22Rv1 (cell line): ENCODE measurements around the gene POU2F2.

ENCODE experiments used
- H3K27ac ChIP-seq: fragments of 450-650 bp; 2 replicates; pipeline ENCODE4 v1.5.1; 2017
- ZFX ChIP-seq: fragments of 450-650 bp; IDR thresholded peaks from 2 replicates; pipeline ENCODE4 v1.6.1; 2017; ENCODE audit warnings: antibody characterized with exemption, borderline replicate concordance
- TF ChIP-seq, protein P1 (sequence below): fragments of 450-650 bp; IDR thresholded peaks from 2 replicates; pipeline ENCODE4 v1.5.1; 2017; ENCODE audit warnings: mild to moderate bottlenecking

Gene POU2F2

GRCh38 chr19:42132030-42132628 is at the start of gene POU2F2:
TSS of gene POU2F2 (minus strand) at chr19:42132446. CDS start at chr19:42132411, 35 bp downstream.
- no peak within 1 kb of the TSS for H3K27ac ChIP-seq

GRCh38 chr19:42178791-42179674 is 46.8 kb upstream of the POU2F2 start:
- no peak for TF ChIP-seq ZFX
- TF ChIP-seq, protein P1, sequence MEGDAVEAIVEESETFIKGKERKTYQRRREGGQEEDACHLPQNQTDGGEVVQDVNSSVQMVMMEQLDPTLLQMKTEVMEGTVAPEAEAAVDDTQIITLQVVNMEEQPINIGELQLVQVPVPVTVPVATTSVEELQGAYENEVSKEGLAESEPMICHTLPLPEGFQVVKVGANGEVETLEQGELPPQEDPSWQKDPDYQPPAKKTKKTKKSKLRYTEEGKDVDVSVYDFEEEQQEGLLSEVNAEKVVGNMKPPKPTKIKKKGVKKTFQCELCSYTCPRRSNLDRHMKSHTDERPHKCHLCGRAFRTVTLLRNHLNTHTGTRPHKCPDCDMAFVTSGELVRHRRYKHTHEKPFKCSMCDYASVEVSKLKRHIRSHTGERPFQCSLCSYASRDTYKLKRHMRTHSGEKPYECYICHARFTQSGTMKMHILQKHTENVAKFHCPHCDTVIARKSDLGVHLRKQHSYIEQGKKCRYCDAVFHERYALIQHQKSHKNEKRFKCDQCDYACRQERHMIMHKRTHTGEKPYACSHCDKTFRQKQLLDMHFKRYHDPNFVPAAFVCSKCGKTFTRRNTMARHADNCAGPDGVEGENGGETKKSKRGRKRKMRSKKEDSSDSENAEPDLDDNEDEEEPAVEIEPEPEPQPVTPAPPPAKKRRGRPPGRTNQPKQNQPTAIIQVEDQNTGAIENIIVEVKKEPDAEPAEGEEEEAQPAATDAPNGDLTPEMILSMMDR = peak; percentile 22
- no peak overlapping the region for H3K27ac ChIP-seq

More at GRCh38 chr19:42132030-42132628, at the start of gene POU2F2:
- TF ChIP-seq, protein P1 = no peak
- no peak for TF ChIP-seq ZFX

DNA sequence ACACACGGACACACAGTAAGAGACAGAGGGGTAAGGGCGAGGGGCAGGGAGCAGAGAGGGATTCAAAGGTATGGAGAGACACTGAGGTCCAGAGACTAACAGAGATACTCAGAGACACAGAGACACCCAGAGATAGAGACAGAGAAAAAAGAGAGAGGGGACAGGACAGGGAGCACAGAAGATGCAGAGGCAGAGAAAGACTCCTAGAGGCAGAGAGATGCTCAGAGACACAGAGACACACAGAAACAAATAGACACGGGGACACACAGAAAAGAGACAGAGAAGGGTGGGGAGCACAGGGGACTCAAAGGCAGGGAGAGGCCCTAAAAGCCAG is 45.4 kb upstream of the POU2F2 start:
- no peak overlapping the region for H3K27ac ChIP-seq
- TF ChIP-seq, protein P1 = no peak
- TF ChIP-seq ZFX = no peak

DNA sequence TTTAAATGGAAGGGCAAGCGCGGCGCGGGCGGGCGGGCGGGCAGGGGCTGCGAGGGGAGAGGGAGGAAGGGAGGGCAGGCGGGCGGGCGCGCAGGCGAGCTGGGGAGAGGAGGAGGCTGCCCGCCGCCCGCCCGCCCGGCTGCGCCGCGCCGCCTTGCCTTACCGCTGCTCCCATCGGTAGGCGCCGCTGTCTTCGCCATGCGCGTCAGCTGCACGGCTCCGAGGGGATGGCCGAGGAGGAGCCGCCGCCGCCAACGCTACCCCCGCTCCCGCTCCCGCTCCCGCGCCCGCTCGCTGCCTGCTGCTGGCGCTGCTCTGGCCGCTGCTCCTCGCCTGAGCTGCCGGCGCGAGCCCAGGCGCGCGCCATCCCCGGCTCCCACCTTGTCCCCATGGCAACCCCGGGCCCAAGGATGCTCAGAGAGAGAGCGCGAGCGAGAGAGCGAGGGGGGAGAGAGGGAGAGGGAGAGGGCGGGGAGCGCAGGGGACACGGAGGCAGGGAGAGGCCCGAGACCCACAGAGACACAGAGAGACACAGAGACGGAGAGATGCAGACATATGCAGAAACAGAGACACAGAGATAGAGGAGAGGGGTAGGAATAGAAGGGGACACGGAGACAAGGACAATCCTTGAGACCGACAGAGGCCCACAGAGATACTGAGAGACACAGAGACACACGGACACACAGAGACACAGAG is 44.9 kb upstream of the POU2F2 start:
- no peak for TF ChIP-seq ZFX
- TF ChIP-seq, protein P1 = peak; percentile 71
- H3K27ac ChIP-seq = peak overlapping the region; percentile 68

DNA sequence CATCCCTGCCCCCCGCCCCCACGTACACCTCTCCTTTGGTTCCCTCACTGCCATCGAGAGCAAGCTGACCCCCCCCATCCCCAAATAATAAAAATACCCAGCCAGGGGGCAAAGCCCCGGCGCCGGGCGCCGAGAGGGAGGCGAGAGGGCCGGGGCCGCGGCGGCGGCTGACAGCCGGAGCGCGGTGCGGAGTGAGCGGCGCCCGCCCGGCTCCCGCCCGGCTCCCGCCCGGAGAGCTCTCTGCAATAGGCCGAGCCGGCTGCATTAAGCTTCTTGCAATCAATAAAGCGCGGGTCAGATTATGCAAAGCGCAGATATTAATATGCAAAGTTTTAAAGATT is 44.4 kb upstream of the POU2F2 start:
- TF ChIP-seq, protein P1 = no peak
- TF ChIP-seq ZFX = no peak
- H3K27ac ChIP-seq = peak overlapping the region; percentile 68

DNA sequence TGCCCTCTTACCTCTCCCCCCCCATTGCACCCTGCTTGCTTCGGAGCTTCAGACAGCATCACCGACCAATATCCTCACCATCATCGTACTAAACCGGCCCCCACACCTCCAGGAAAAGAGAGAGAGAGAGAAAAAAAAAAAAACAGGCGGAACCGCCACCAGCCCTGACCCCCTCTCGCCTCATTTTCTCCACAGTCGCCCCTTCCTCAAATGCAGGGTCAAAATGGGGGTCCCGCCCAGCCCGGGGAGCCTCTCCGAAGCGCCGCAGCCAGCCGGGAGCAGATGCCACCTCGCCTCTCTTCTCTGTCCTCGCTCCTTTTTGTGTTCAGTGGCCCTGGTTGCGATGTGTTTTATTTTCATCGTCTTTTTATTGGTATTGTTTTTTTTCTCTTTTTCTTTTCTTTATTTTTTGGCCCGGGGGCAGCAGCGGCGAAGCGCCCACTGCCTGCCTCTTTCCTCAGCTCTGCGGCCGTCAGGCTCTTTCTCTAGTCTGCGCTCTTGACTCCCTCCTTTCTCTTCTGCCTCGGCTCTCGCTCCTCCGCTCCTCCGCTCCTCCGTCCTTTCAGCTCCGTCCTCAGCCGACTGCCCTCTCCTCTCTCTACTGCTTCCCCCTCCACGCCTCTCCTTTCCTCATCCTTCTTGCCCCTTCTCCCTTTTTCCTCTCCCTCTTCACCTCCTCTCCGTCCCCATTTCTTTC is 43.9 kb upstream of the POU2F2 start:
- no peak for TF ChIP-seq ZFX
- TF ChIP-seq, protein P1 = no peak
- H3K27ac ChIP-seq = peak overlapping the region; percentile 68
